A549 (cell line): ENCODE results near the gene CARTPT.

Source experiments
- BHLHE40 ChIP-seq: IDR thresholded peaks from 2 replicates; pipeline ENCODE4 v1.6.1; 2012; ENCODE audit warnings: low read depth, low read length, inconsistent platforms
- CTCF ChIP-seq: fragments of >200 bp; sonication (Bioruptor Twin); formaldehyde crosslinking; IDR thresholded peaks from 3 replicates; pipeline ENCODE4 v1.5.1; 2016
- ELK1 ChIP-seq: fragments of 150-350 bp; IDR thresholded peaks from 2 replicates; pipeline ENCODE4 v1.6.1; 2014; ENCODE audit warnings: low read depth, mild to moderate bottlenecking, low read length
- EP300 ChIP-seq, 2 experiments: fragments of >200 bp; sonication (Bioruptor Twin); formaldehyde crosslinking; IDR thresholded peaks; 2 replicates in 1 of 2; 3 replicates in 1 of 2; pipeline ENCODE4 v1.6.1; 2016 to 2017
- HEYL ChIP-seq: fragments of 250-450 bp; sonication (Bioruptor Pico); IDR thresholded peaks from 2 replicates; pipeline ENCODE4 v1.8.0; 2021; ENCODE audit warnings: mild to moderate bottlenecking, moderate library complexity
- JUN ChIP-seq, 2 experiments: fragments of >200 bp; sonication (Bioruptor Twin); formaldehyde crosslinking; IDR thresholded peaks; 2 replicates in 1 of 2; 3 replicates in 1 of 2; pipeline ENCODE4 v1.6.1; 2016 to 2017
- MAFK ChIP-seq: fragments of 450-650 bp; IDR thresholded peaks from 2 replicates; pipeline ENCODE4 v1.6.1; 2014; ENCODE audit not compliant: partially characterized antibody
- USF2 ChIP-seq: fragments of 450-650 bp; IDR thresholded peaks from 2 replicates; pipeline ENCODE4 v1.6.1; 2014; ENCODE audit warnings: antibody characterized with exemption
- ZFP36 ChIP-seq: fragments of 450-650 bp; IDR thresholded peaks from 2 replicates; pipeline ENCODE4 v1.6.1; 2014; ENCODE audit warnings: borderline replicate concordance; ENCODE audit not compliant: partially characterized antibody

GRCh38 chr5:71695071-71695470 lies 24.0 kb upstream of the CARTPT start:
- TF ChIP-seq EP300 (IDR thresholded peaks at IDR 0.05) (no peak), ZFP36 (no peak), HEYL (CRISPR knock-in tag) (no peak), ELK1 (no peak), CTCF (no peak), MAFK (no peak), JUN (IDR thresholded peaks at IDR 0.05) (no peak), USF2 (no peak), BHLHE40 (no peak)
